HG02610 (cell line): ENCODE measurements around the gene CRB1.
"Not testable (repeated sequence)": the region's sequence is repeated elsewhere in the genome, so short reads cannot be mapped to it uniquely, and the experiment has no call there.

Experiments used
- ATAC-seq: cut with Tn5 transposase; IDR thresholded peaks from one replicate; pipeline ENCODE4 v1.9.1; 2021; ENCODE audit warnings: mild to moderate bottlenecking, moderate library complexity; ENCODE audit not compliant: unreplicated experiment

Gene CRB1

GRCh38 chr1:197451381-197451780 lies 183.3 kb downstream of the CRB1 start:
- no peak for ATAC-seq

- no peak for ATAC-seq
Observed at GRCh38 chr1:197453376-197454058, 185.5 kb downstream of the CRB1 start.

- ATAC-seq: no peak
Observed at GRCh38 chr1:197462539-197462938, 194.5 kb downstream of the CRB1 start.

GRCh38 chr1:197463142-197463541 lies 195.1 kb downstream of the CRB1 start:
- ATAC-seq: no peak

GRCh38 chr1:197464044-197464443 lies 196.0 kb downstream of the CRB1 start:
- no peak for ATAC-seq

- ATAC-seq: no peak
Observed at GRCh38 chr1:197465528-197466327, 197.7 kb downstream of the CRB1 start.

- ATAC-seq: no peak
Observed at GRCh38 chr1:197466813-197467212, 198.8 kb downstream of the CRB1 start.

- ATAC-seq: no peak
Observed at GRCh38 chr1:197467881-197468280, 199.8 kb downstream of the CRB1 start.

- no peak for ATAC-seq
Observed at GRCh38 chr1:197468543-197469175, 200.6 kb downstream of the CRB1 start.

GRCh38 chr1:197469620-197470210 lies 201.7 kb downstream of the CRB1 start:
- no peak for ATAC-seq

- ATAC-seq: no peak
Observed at GRCh38 chr1:197470330-197470729, 202.3 kb downstream of the CRB1 start.

- no peak for ATAC-seq
Observed at GRCh38 chr1:197471248-197471985, 203.4 kb downstream of the CRB1 start.

- ATAC-seq: no peak
Observed at GRCh38 chr1:197472141-197472540, 204.1 kb downstream of the CRB1 start.

GRCh38 chr1:197480446-197480845 lies 212.4 kb downstream of the CRB1 start:
- ATAC-seq: no peak

- no peak for ATAC-seq
Observed at GRCh38 chr1:197481101-197481500, 213.0 kb downstream of the CRB1 start.

GRCh38 chr1:197485790-197486189 lies 217.7 kb downstream of the CRB1 start:
- ATAC-seq: no peak

- ATAC-seq: no peak
Observed at GRCh38 chr1:197486946-197487345, 218.9 kb downstream of the CRB1 start.

- not testable (repeated sequence) for ATAC-seq
Observed at GRCh38 chr1:197491505-197491904, 223.5 kb downstream of the CRB1 start.

GRCh38 chr1:197496722-197497121 lies 228.7 kb downstream of the CRB1 start:
- no peak for ATAC-seq

GRCh38 chr1:197510691-197511378 lies 242.8 kb downstream of the CRB1 start:
- no peak for ATAC-seq
